OCI-LY3 (cell line): ENCODE measurements around the gene TRAF5.
"Not testable (repeated sequence)": the region's sequence is repeated elsewhere in the genome, so short reads cannot be mapped to it uniquely, and the experiment has no call there.

ENCODE experiments used
- H2AFZ ChIP-seq: fragments of 200-600, 300-600 bp; shearing (Covaris generic); 2 replicates; pipeline ENCODE4 v1.6.0; 2014; ENCODE audit warnings: antibody characterized with exemption, low read depth, low read length
- H3K27ac ChIP-seq: fragments of 200-600, 300-600 bp; sonication (generic); 2 replicates; pipeline ENCODE4 v1.5.1; 2014; ENCODE audit warnings: mild to moderate bottlenecking, low read length, moderate library complexity, mixed read lengths
- H3K27me3 ChIP-seq: fragments of 200-600, 300-600 bp; sonication (generic); 2 replicates; pipeline ENCODE4 v1.6.1; 2014; ENCODE audit warnings: low read depth, low read length, mixed read lengths
- H3K36me3 ChIP-seq: fragments of 200-600, 300-600 bp; sonication (generic); replicated peaks from 2 replicates; pipeline ENCODE3; 2014; ENCODE audit warnings: low read depth, low read length, mixed read lengths
- H3K4me1 ChIP-seq: fragments of 300-600, 200-600 bp; sonication (generic); 2 replicates; pipeline ENCODE4 v1.6.1; 2014; ENCODE audit warnings: low read length, mixed read lengths
- H3K4me2 ChIP-seq: fragments of 200-600, 300-600 bp; sonication (generic); 2 replicates; pipeline ENCODE4 v1.6.1; 2014; ENCODE audit warnings: low read length, mixed read lengths
- H3K4me3 ChIP-seq: fragments of 300-600, 200-600 bp; sonication (generic); 2 replicates; pipeline ENCODE4 v1.5.1; 2014; ENCODE audit warnings: antibody characterized with exemption, mild to moderate bottlenecking, low read length, moderate library complexity
- H3K79me2 ChIP-seq: fragments of 300-600, 200-600 bp; shearing (Covaris generic); 2 replicates; pipeline ENCODE4 v1.6.1; 2014; ENCODE audit warnings: mild to moderate bottlenecking, low read length, mixed read lengths
- H3K9ac ChIP-seq: fragments of 300-600, 200-600 bp; shearing (Covaris generic); 2 replicates; pipeline ENCODE4 v1.6.0; 2014; ENCODE audit warnings: mild to moderate bottlenecking, low read length, moderate library complexity
- H3K9me3 ChIP-seq: fragments of 200-600, 300-600 bp; shearing (Covaris generic); 2 replicates; pipeline ENCODE4 v1.6.1; 2014; ENCODE audit warnings: low read length, mixed read lengths; ENCODE audit not compliant: insufficient read depth
- H4K20me1 ChIP-seq: fragments of 200-600, 300-600 bp; sonication (generic); 2 replicates; pipeline ENCODE4 v1.6.1; 2016; ENCODE audit warnings: low read length, mixed read lengths; ENCODE audit not compliant: insufficient read depth
- CTCF ChIP-seq: fragments of 200-600, 300-600 bp; sonication (generic); IDR thresholded peaks from 2 replicates; pipeline ENCODE4 v1.5.1; 2014; ENCODE audit warnings: antibody characterized with exemption, low read length, low read depth
- EZH2phosphoT487 ChIP-seq: fragments of 200-600 bp; shearing (Covaris generic); IDR thresholded peaks from 2 replicates; pipeline ENCODE4 v1.6.1; 2018; ENCODE audit warnings: antibody characterized with exemption, mixed run types, low read depth

Gene TRAF5

GRCh38 chr1:211393203-211393602 is 66.6 kb downstream of the TRAF5 start:
- H4K20me1 ChIP-seq = no peaks in the 10 kb centered on the region
- no peak for TF ChIP-seq EZH2phosphoT487
- TF ChIP-seq CTCF = no peak
- no peaks in the 10 kb centered on the region for H3K9me3 ChIP-seq
- H3K27ac ChIP-seq = no peak overlapping the region
- H3K4me3 ChIP-seq = no peak overlapping the region
- no peaks in the 10 kb centered on the region for H3K79me2 ChIP-seq
- no peak overlapping the region for H3K4me2 ChIP-seq
- no peaks in the 10 kb centered on the region for H3K36me3 ChIP-seq
- H3K9ac ChIP-seq = no peak overlapping the region
- no peaks in the 10 kb centered on the region for H3K27me3 ChIP-seq
- H3K4me1 ChIP-seq = no peaks in the 10 kb centered on the region
- no peak overlapping the region for H2AFZ ChIP-seq

- not testable (repeated sequence) for H2AFZ ChIP-seq, H3K9me3 ChIP-seq, H3K27me3 ChIP-seq, H3K9ac ChIP-seq, H3K79me2 ChIP-seq, H3K36me3 ChIP-seq, H3K4me3 ChIP-seq, H3K4me2 ChIP-seq, H3K27ac ChIP-seq, H4K20me1 ChIP-seq
- peaks cover 19% of the 10 kb centered on the region for H3K4me1 ChIP-seq
These were observed 71.8 kb downstream of the TRAF5 start for GRCh38 chr1:211398266-211398930.

- peaks cover 19% of the 10 kb centered on the region for H3K4me1 ChIP-seq
- H3K27ac ChIP-seq = peak overlapping the region; percentile 66
- not testable (repeated sequence) for H3K27me3 ChIP-seq, H3K36me3 ChIP-seq, H4K20me1 ChIP-seq, H3K79me2 ChIP-seq, H3K9me3 ChIP-seq
- peak overlapping the region; percentile 44 for H3K4me2 ChIP-seq
- H3K9ac ChIP-seq = peak overlapping the region; percentile 4; the same call in 1 of the 2 replicates
- H2AFZ ChIP-seq = 0 out of 2 replicates have a peak overlapping the region, but pooled peaks have one; percentile 57
- peak overlapping the region; percentile 23; the same call in 1 of the 2 replicates for H3K4me3 ChIP-seq
These were observed 73.3 kb downstream of the TRAF5 start for GRCh38 chr1:211399851-211400393.

GRCh38 chr1:211401751-211402150 is 75.1 kb downstream of the TRAF5 start:
- not testable (repeated sequence) for H3K4me2 ChIP-seq, H4K20me1 ChIP-seq, H3K27me3 ChIP-seq, H2AFZ ChIP-seq, H3K4me3 ChIP-seq, H3K27ac ChIP-seq, H3K79me2 ChIP-seq, H3K9me3 ChIP-seq, H3K36me3 ChIP-seq, H3K9ac ChIP-seq
- peaks cover 19% of the 10 kb centered on the region for H3K4me1 ChIP-seq

- H3K36me3 ChIP-seq, H3K9me3 ChIP-seq, H3K79me2 ChIP-seq, H3K27me3 ChIP-seq, H4K20me1 ChIP-seq, H3K9ac ChIP-seq, H3K4me3 ChIP-seq, H2AFZ ChIP-seq, H3K4me2 ChIP-seq, H3K4me1 ChIP-seq, H3K27ac ChIP-seq: not testable (repeated sequence)
These were observed 79.5 kb downstream of the TRAF5 start for GRCh38 chr1:211406086-211406485.

- not testable (repeated sequence) for H3K36me3 ChIP-seq, H3K27ac ChIP-seq, H3K4me3 ChIP-seq, H3K4me2 ChIP-seq, H4K20me1 ChIP-seq, H3K27me3 ChIP-seq, H2AFZ ChIP-seq, H3K9me3 ChIP-seq, H3K4me1 ChIP-seq, H3K79me2 ChIP-seq, H3K9ac ChIP-seq
These were observed 81.1 kb downstream of the TRAF5 start for GRCh38 chr1:211407749-211408148.
